H1 (cell line): ENCODE measurements around the gene SLC66A2. TPM values are rescaled to one million over a fixed set of nuclear protein-coding genes. Genes with fewer than 3 reads are reported as not detected.

Experiments
- CTCF ChIA-PET: fragments of 300-600 bp; sonication (Branson Sonifier 250); formaldehyde crosslinking; loops from one replicate; lab custom pipeline; 2021; ENCODE audit not compliant: partially characterized antibody; lab: Charles Lee
- POLR2A ChIA-PET: fragments of 300-600 bp; sonication (Branson Sonifier 250); formaldehyde crosslinking; loops from one replicate; lab custom pipeline; 2021; ENCODE audit warnings: inconsistent platforms; ENCODE audit not compliant: partially characterized antibody; lab: Charles Lee
- DNase-seq, 2 experiments: peaks; one replicate each; pipeline versions ENCODE4 v3.0.0 to v3.0.0-alpha.2; 2010 to 2022; ENCODE audit warnings: low spot score in 2 of 2, low read depth in 1 of 2, mixed read lengths in 1 of 2
- FAIRE-seq: peaks from 2 replicates; lab custom pipeline; 2011; peaks lifted over from hg19 to GRCh38; lab: Jason Lieb, UNC
- H2AFZ ChIP-seq: 2 replicates; pipeline ENCODE4 v1.8.1; 2012; ENCODE audit warnings: low read length, inconsistent platforms
- H2AK5ac ChIP-seq: 2 replicates; pipeline ENCODE4 v1.6.1; 2013; ENCODE audit warnings: low read depth, low read length
- H2BK120ac ChIP-seq: replicated peaks from 2 replicates; pipeline ENCODE3; 2013; ENCODE audit warnings: low read depth, low read length, inconsistent platforms
- H2BK12ac ChIP-seq: 2 replicates; pipeline ENCODE4 v1.6.1; 2013; ENCODE audit warnings: low read depth, low read length
- H2BK15ac ChIP-seq: 2 replicates; pipeline ENCODE4 v1.6.1; 2013; ENCODE audit warnings: low read length
- H2BK20ac ChIP-seq: 2 replicates; pipeline ENCODE4 v1.6.1; 2013; ENCODE audit warnings: low read length
- H2BK5ac ChIP-seq: 2 replicates; pipeline ENCODE4 v1.6.1; 2013; ENCODE audit warnings: low read depth, low read length
- H3K14ac ChIP-seq: 2 replicates; pipeline ENCODE4 v1.6.1; 2013; ENCODE audit warnings: inconsistent platforms; ENCODE audit not compliant: insufficient read length
- H3K18ac ChIP-seq: 2 replicates; pipeline ENCODE4 v1.6.1; 2013; ENCODE audit warnings: low read length; ENCODE audit errors: extremely low read depth
- H3K23ac ChIP-seq: 2 replicates; pipeline ENCODE4 v1.6.1; 2013; ENCODE audit warnings: inconsistent platforms; ENCODE audit not compliant: insufficient read length
- H3K23me2 ChIP-seq: 2 replicates; pipeline ENCODE4 v1.6.1; 2013; ENCODE audit warnings: low read depth, low read length
- H3K27ac ChIP-seq: 2 replicates; pipeline ENCODE4 v1.6.1; 2011; ENCODE audit warnings: low read depth, low read length, inconsistent platforms
- H3K27me3 ChIP-seq, 4 experiments: replicated peaks in 1 of 4; 1 replicate in 1 of 4; 2 replicates in 3 of 4; pipeline versions ENCODE4 v1.6.1 to v1.8.1; 2011 to 2013; ENCODE audit warnings: low read length in 3 of 4, mild to moderate bottlenecking in 3 of 4, inconsistent platforms in 2 of 4, mixed read lengths in 2 of 4, moderate library complexity in 1 of 4; ENCODE audit not compliant: control insufficient read depth in 3 of 4, insufficient read depth in 3 of 4; ENCODE audit errors: extremely low read depth in 1 of 4
- H3K36me3 ChIP-seq, 4 experiments: 2 replicates each; pipeline versions ENCODE4 v1.6.1 to v1.8.1; 2011 to 2013; ENCODE audit warnings: mild to moderate bottlenecking in 4 of 4, low read length in 3 of 4, moderate library complexity in 2 of 4, control low read depth in 1 of 4, inconsistent platforms in 1 of 4; ENCODE audit not compliant: insufficient read depth in 4 of 4, control insufficient read depth in 2 of 4
- H3K4ac ChIP-seq: replicated peaks from 2 replicates; pipeline ENCODE3; 2013; ENCODE audit warnings: low read length, low read depth, mixed read lengths, inconsistent platforms; ENCODE audit not compliant: insufficient read length
- H3K4me1 ChIP-seq, 4 experiments: replicated peaks in 1 of 4; 1 replicate in 1 of 4; 2 replicates in 3 of 4; pipeline versions ENCODE4 v1.6.1 to v1.8.1; 2011 to 2013; ENCODE audit warnings: low read length in 3 of 4, inconsistent platforms in 2 of 4, mixed read lengths in 1 of 4; ENCODE audit not compliant: insufficient read depth in 4 of 4, control insufficient read depth in 3 of 4
- H3K4me2 ChIP-seq, 2 experiments: 2 replicates each; pipeline versions ENCODE4 v1.6.1 to v1.8.1; 2011 to 2013; ENCODE audit warnings: low read depth in 2 of 2, low read length in 2 of 2, control low read depth in 1 of 2, inconsistent platforms in 1 of 2, mild to moderate bottlenecking in 1 of 2; ENCODE audit not compliant: insufficient read depth in 1 of 2
- H3K4me3 ChIP-seq, 4 experiments: fragments of 200-600, 300-600 bp in 1 of 4; sonication (generic), shearing (Covaris generic), sonication (Bioruptor Twin) in 1 of 4; 2 replicates each; pipeline versions ENCODE4 v1.5.1 to v1.8.1; 2011 to 2016; ENCODE audit warnings: low read length in 4 of 4, low read depth in 3 of 4, control low read depth in 2 of 4, inconsistent platforms in 2 of 4, mild to moderate bottlenecking in 2 of 4, mixed read lengths in 1 of 4, moderate library complexity in 1 of 4; ENCODE audit not compliant: insufficient read depth in 2 of 4; ENCODE audit errors: extremely low read depth in 1 of 4
- H3K56ac ChIP-seq: replicated peaks from 2 replicates; pipeline ENCODE3; 2013; ENCODE audit warnings: low read depth, mild to moderate bottlenecking, mixed read lengths, low read length, inconsistent platforms; ENCODE audit not compliant: insufficient read length
- H3K79me1 ChIP-seq: 2 replicates; pipeline ENCODE4 v1.6.1; 2013; ENCODE audit warnings: low read depth, low read length, control low read depth
- H3K79me2 ChIP-seq, 2 experiments: 2 replicates each; pipeline versions ENCODE4 v1.6.1 to v1.8.1; 2012 to 2013; ENCODE audit warnings: low read length in 2 of 2, mild to moderate bottlenecking in 2 of 2, inconsistent platforms in 1 of 2; ENCODE audit not compliant: insufficient read depth in 2 of 2, control insufficient read depth in 1 of 2
- H3K9ac ChIP-seq, 4 experiments: replicated peaks in 1 of 4; 1 replicate in 1 of 4; 2 replicates in 3 of 4; pipeline versions ENCODE4 v1.6.1 to v1.8.1; 2011 to 2013; ENCODE audit warnings: low read depth in 3 of 4, low read length in 3 of 4, control low read depth in 2 of 4, mild to moderate bottlenecking in 2 of 4, moderate library complexity in 2 of 4, inconsistent platforms in 1 of 4; ENCODE audit errors: extremely low read depth in 1 of 4
- H3K9me3 ChIP-seq, 2 experiments: 2 replicates each; pipeline versions ENCODE4 v1.6.1 to v1.8.1; 2012 to 2013; ENCODE audit warnings: mild to moderate bottlenecking in 2 of 2, moderate library complexity in 2 of 2, control low read depth in 1 of 2, inconsistent platforms in 1 of 2, low read depth in 1 of 2, low read length in 1 of 2, mixed read lengths in 1 of 2; ENCODE audit not compliant: insufficient read depth in 2 of 2
- H4K20me1 ChIP-seq, 2 experiments: replicated peaks in 1 of 2; 2 replicates each; pipeline versions ENCODE3 to v1.8.1; 2011 to 2013; ENCODE audit warnings: inconsistent platforms in 2 of 2, low read length in 2 of 2, mild to moderate bottlenecking in 1 of 2; ENCODE audit not compliant: insufficient read depth in 2 of 2, control insufficient read depth in 1 of 2
- H4K5ac ChIP-seq: 2 replicates; pipeline ENCODE4 v1.6.1; 2013; ENCODE audit warnings: low read length, low read depth, mixed read lengths, inconsistent platforms; ENCODE audit not compliant: insufficient read length
- H4K8ac ChIP-seq: 2 replicates; pipeline ENCODE4 v1.8.0; 2013; ENCODE audit warnings: mild to moderate bottlenecking, moderate library complexity, low read length, inconsistent platforms; ENCODE audit not compliant: insufficient read depth; ENCODE audit errors: extremely low read depth
- H4K91ac ChIP-seq: replicated peaks from 2 replicates; pipeline ENCODE3; 2013; ENCODE audit warnings: low read length, mixed read lengths, inconsistent platforms; ENCODE audit not compliant: insufficient read length
- CBX5 ChIP-seq: fragments of 300-800, 300-1000 bp; sonication (generic); IDR thresholded peaks from 2 replicates; pipeline ENCODE4 v1.7.1; 2016; ENCODE audit warnings: antibody characterized with exemption, low read length, low read depth
- RNF2 ChIP-seq: fragments of 200-900, 300-1000 bp; sonication (generic); IDR thresholded peaks from 2 replicates; pipeline ENCODE4 v1.7.1; 2016; ENCODE audit warnings: borderline replicate concordance, low read depth, mild to moderate bottlenecking, antibody characterized with exemption, low read length; ENCODE audit not compliant: poor library complexity, severe bottlenecking; ENCODE audit errors: missing control alignments
- TAF7 ChIP-seq: optimal IDR thresholded peaks from 2 replicates; pipeline ENCODE3; 2011; ENCODE audit warnings: low read depth, mild to moderate bottlenecking, inconsistent platforms, low read length, moderate library complexity, borderline replicate concordance
- WGBS, 2 experiments: shearing (Covaris generic) in 1 of 2; methylation state at CpG; one replicate each; pipeline versions ENCODE4 v1.1.6 to v1.1.7; 2013 to 2015; ENCODE audit warnings: low lambda C conversion rate in 2 of 2, mixed read lengths in 2 of 2, inconsistent platforms in 1 of 2, low coverage in 1 of 2, missing lambda C conversion rate in 1 of 2; ENCODE audit not compliant: insufficient replicate concordance in 2 of 2, insufficient coverage in 1 of 2, insufficient read length in 1 of 2; ENCODE audit errors: extremely low coverage in 1 of 2, missing lambda C conversion rate in 1 of 2; 5-methylcytosine and 5-hydroxymethylcytosine counted together
- polyA plus RNA-seq, 7 experiments: library from polyadenylated mRNA; depleted of rRNA in 3 of 7; stranded (reverse) in 5 of 7; unstranded in 2 of 7; fragments of >200 nt in 5 of 7; fragments of 200-250 nt in 2 of 7; gene quantifications; 1 replicate in 5 of 7; 2 replicates in 1 of 7; 4 replicates in 1 of 7; pipeline versions ENCODE4 v1.2.1 to v1.2.3, GENCODE V29; 2011 to 2013; ENCODE audit warnings: missing spikeins in 2 of 7, mixed read lengths in 2 of 7
- total RNA-seq: library from RNA; stranded (reverse); fragmentation: NEBNext Ultra II Directional; extraction: Animal tissue kit (Norgen Biotek cat#: 25700); gene quantifications from 2 replicates; pipeline ENCODE4 v1.2.1, GENCODE V29; 2021

SLC66A2 gene
- total and polyA plus RNA-seq, 2 of the 8 experiments (the other 6 are each of a cell fraction or from before 2014, with no cell fraction given): 15.0 to 18.9 TPM

GRCh38 chr18:79922971-79923411 lies 28.5 kb downstream of the SLC66A2 start:
- Histone ChIP-seq H3K9me3 (no peaks in the 10 kb centered on the region; a peak in 1 of 4 replicates), H2AK5ac (no peak overlapping the region), H3K27ac (no peak overlapping the region), H3K4me1 (no peaks in the 10 kb centered on the region; a peak in 2 of 7 replicates), H3K4me2 (no peak overlapping the region), H3K79me2 (no peaks in the 10 kb centered on the region; a peak in 1 of 4 replicates), H3K23ac (no peak overlapping the region), H4K20me1 (peaks cover 0 to 5% of the 10 kb centered on the region in 2 experiments), H2BK120ac (no peak overlapping the region), H3K56ac (no peak overlapping the region), H3K23me2 (0 out of 2 replicates have a peak, but pooled peaks cover 2% of the 10 kb centered on the region), H2AFZ (no peak overlapping the region)
- no peak for DNase-seq
- TF ChIP-seq RNF2: no peak
- TF ChIP-seq CBX5: no peak
- TF ChIP-seq TAF7: no peak
- TF ChIP-seq, all 59 proteins: peak for 0
- H2BK15ac ChIP-seq: no peak overlapping the region
- no peaks in the 10 kb centered on the region; the same call in 1 of the 2 replicates for H3K79me1 ChIP-seq
- H4K91ac ChIP-seq: no peak overlapping the region
- H2BK20ac ChIP-seq: no peak overlapping the region
- H3K14ac ChIP-seq: no peak overlapping the region
- no peak overlapping the region for H3K4me3 ChIP-seq
- H2BK5ac ChIP-seq: no peak overlapping the region
- no peak overlapping the region for H3K18ac ChIP-seq
- 73% methylated on average over 11 of the region's 17 CpGs; no CpG with 5 or more reads in 1 of the 2 experiments for WGBS, 2 experiments
- H4K8ac ChIP-seq: no peak overlapping the region
- no peaks in the 10 kb centered on the region for H3K36me3 ChIP-seq
- no peak overlapping the region for H2BK12ac ChIP-seq
- no peak overlapping the region for H4K5ac ChIP-seq
- H3K27me3 ChIP-seq: no peaks in the 10 kb centered on the region
- ChIA-PET POLR2A (no interaction called here), CTCF (no interaction called here)
- H3K9ac ChIP-seq: no peak overlapping the region
- no peak overlapping the region for H3K4ac ChIP-seq
- FAIRE-seq: no peak
